Measurements from ENCODE around the gene CLCN7.

DNA sequence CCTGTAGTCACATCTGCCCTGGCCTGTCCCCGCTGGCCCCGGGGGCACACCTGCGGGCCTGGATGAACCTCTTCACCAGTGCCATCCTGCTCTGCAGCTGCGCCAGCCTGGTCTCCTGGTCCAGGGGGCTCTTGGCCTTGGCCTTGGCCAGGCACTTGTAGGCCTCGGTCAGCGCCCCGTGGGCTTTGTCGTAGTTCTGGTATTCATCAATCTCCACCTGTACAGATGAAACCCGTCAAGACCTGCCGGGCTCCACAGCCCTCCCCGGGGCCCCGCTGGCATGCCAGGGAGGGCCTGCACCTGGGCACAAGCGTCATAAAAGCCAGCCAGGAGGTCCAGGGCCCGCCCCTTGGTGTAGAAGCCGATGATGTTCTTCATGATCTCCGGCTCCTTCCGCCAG lies 45.0 kb upstream of the CLCN7 start:
- TF ChIP-seq, protein P1, sequence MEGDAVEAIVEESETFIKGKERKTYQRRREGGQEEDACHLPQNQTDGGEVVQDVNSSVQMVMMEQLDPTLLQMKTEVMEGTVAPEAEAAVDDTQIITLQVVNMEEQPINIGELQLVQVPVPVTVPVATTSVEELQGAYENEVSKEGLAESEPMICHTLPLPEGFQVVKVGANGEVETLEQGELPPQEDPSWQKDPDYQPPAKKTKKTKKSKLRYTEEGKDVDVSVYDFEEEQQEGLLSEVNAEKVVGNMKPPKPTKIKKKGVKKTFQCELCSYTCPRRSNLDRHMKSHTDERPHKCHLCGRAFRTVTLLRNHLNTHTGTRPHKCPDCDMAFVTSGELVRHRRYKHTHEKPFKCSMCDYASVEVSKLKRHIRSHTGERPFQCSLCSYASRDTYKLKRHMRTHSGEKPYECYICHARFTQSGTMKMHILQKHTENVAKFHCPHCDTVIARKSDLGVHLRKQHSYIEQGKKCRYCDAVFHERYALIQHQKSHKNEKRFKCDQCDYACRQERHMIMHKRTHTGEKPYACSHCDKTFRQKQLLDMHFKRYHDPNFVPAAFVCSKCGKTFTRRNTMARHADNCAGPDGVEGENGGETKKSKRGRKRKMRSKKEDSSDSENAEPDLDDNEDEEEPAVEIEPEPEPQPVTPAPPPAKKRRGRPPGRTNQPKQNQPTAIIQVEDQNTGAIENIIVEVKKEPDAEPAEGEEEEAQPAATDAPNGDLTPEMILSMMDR (IDR thresholded peaks at IDR 0.05), result no peak
- TF ChIP-seq POLR2A (IDR thresholded peaks at IDR 0.05), result no peak
